Measurements from ENCODE around the gene LRFN2. TPM values are rescaled to one million over a fixed set of nuclear protein-coding genes. Genes with fewer than 3 reads are reported as not detected.

The LRFN2 gene
- total and polyA plus RNA-seq, 5 donors, result not detected

DNA sequence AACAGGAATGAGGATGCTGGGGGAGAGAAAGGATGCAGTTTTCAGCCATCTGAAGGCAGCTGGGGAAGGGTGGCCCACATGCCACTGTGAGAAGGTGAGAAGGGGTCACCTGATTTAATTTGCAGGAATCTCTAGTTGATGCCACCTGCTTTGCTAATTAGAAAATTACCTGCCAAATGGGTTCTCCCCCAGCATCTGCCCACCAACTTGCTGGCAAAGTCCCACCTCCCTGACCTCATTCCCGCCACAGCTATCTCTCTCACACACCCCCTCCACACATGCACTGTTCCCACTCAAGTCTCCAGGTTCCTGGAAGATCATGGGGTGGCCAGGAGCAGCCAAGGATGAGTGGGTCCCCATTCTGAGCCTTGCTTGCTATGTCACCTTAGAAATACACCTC is 70.7 kb downstream of the LRFN2 start:
- WGBS, result 90% methylated on average over 1 of the region's 1 CpG
- no peaks in the 10 kb centered on the region for H3K4me1 ChIP-seq (ENCODE audit: control insufficient read depth, insufficient read depth, low read length)
- ATAC-seq, result no peak
- no peak overlapping the region for H3K4me3 ChIP-seq (ENCODE audit: low read length)
- no peak for DNase-seq
- intact Hi-C loops (cut with DNase I), result loop anchor here in 1 of 4 donors (10.0 kb wide), 1 partner anchor 92 kb away; no protein-coding TSS in a partner anchor
- no peaks in the 10 kb centered on the region for H3K9me3 ChIP-seq (ENCODE audit: control insufficient read depth, low read length)
- no peaks in the 10 kb centered on the region for H3K27me3 ChIP-seq (ENCODE audit: control insufficient read depth, insufficient read depth)
- no peak overlapping the region for H3K27ac ChIP-seq (ENCODE audit: low read length)

DNA sequence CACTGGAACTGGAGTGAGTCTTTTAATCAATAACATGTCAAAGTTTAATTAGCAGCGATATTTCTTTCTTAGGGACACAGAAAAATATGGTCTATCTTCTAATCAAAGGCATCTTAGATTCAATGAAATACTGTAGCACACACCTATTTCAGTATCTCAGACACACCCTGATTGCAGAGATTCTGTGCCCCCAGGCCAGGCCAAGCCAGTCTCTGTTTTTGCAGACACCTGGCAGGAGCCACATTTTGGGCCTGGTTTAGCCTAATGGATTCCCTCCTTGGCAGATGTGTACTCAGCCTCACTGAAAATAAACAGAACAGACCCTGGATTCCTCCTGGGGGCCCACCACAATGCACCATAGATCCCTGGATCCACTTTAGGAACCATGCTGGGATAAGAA is 74.8 kb downstream of the LRFN2 start:
- no peak overlapping the region for H3K4me3 ChIP-seq (ENCODE audit: low read length)
- 88% methylated on average over 1 of the region's 1 CpG for WGBS
- no peak for ATAC-seq

DNA sequence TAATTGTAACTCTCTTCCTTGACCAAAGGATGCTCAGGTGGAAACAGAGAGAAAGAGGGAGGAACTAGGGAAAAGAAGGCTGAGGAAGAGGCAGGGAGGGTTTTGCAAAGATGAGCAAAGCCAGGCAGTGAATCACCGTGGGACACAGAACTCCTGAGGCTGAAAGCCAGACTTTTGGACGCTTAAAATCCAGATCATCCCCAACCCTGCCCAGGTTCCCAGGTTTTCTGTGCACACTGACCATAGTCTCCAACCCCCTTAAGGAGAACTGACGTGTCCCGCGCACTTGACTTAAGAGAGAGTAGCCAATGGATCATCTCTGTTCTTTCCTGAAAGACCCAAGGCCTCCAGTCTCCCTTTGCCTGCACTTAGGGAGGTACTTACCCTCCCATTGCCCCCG is 75.3 kb downstream of the LRFN2 start:
- H3K27me3 ChIP-seq (ENCODE audit: control insufficient read depth, insufficient read depth), result no peaks in the 10 kb centered on the region
- DNase-seq, result no peak
- no peaks in the 10 kb centered on the region for H3K4me1 ChIP-seq (ENCODE audit: control insufficient read depth, insufficient read depth, low read length)
- no peaks in the 10 kb centered on the region for H3K9me3 ChIP-seq (ENCODE audit: control insufficient read depth, low read length)
- 76% methylated on average over 6 of the region's 6 CpGs for WGBS
- intact Hi-C loops (cut with DNase I), result loop anchor here in 1 of 4 donors (10.0 kb wide), 1 partner anchor 87 kb away; no protein-coding TSS in a partner anchor
- ATAC-seq, result no peak
- H3K27ac ChIP-seq (ENCODE audit: low read length), result no peak overlapping the region
- H3K4me3 ChIP-seq (ENCODE audit: low read length), result no peak overlapping the region

More for the DNA sequence above, 74.8 kb downstream of the LRFN2 start:
- Histone ChIP-seq H3K9me3 (ENCODE audit: control insufficient read depth, low read length) (no peaks in the 10 kb centered on the region), H3K27ac (ENCODE audit: low read length) (no peak overlapping the region), H3K4me1 (ENCODE audit: control insufficient read depth, insufficient read depth, low read length) (no peaks in the 10 kb centered on the region), H3K27me3 (ENCODE audit: control insufficient read depth, insufficient read depth) (no peaks in the 10 kb centered on the region)
- intact Hi-C loops (cut with DNase I), result loop anchor here in 1 of 4 donors (10.0 kb wide), 1 partner anchor 88 kb away; no protein-coding TSS in a partner anchor
- DNase-seq, result no peak

DNA sequence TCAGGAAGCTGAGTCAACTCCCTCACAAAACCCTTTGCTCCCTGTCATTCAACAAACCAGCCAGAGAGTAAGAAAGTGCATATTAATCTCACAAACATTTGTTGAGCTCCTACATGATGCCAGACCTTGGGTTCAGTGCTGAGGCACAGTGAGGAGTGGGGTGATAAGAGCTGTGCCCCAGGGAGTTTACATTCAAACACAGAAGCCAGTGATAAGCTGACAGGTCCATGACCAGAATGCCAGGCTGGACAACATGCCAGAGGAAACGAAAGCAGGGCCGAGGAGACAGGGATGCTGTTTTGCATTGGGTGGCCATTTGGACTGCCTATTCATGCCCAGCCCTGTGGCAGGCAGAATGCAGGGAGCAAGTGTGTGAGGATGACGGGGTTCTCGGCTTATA is 76.7 kb downstream of the LRFN2 start:
- intact Hi-C loops (cut with DNase I), result loop anchor here in 1 of 4 donors (10.0 kb wide), 1 partner anchor 86 kb away; no protein-coding TSS in a partner anchor
- DNase-seq, result no peak

GRCh38 chr6:40509716-40510260 is 77.4 kb downstream of the LRFN2 start:
- no peak overlapping the region for H3K27ac ChIP-seq (ENCODE audit: low read length)
- no peak overlapping the region for H3K4me3 ChIP-seq (ENCODE audit: low read length)
- H3K4me1 ChIP-seq (ENCODE audit: control insufficient read depth, insufficient read depth, low read length), result no peaks in the 10 kb centered on the region
- no peaks in the 10 kb centered on the region for H3K27me3 ChIP-seq (ENCODE audit: control insufficient read depth, insufficient read depth)
- WGBS, result 85% methylated on average over 11 of the region's 11 CpGs
- ATAC-seq, result no peak
- H3K9me3 ChIP-seq (ENCODE audit: control insufficient read depth, low read length), result no peaks in the 10 kb centered on the region
- intact Hi-C loops (cut with DNase I), result loop anchor here in 1 of 4 donors (10.0 kb wide), 1 partner anchor 85 kb away; no protein-coding TSS in a partner anchor
- DNase-seq, result no peak

More for the DNA sequence above, 76.7 kb downstream of the LRFN2 start:
- H3K4me1 ChIP-seq (ENCODE audit: control insufficient read depth, insufficient read depth, low read length), result no peaks in the 10 kb centered on the region
- no peak overlapping the region for H3K27ac ChIP-seq (ENCODE audit: low read length)
- no peaks in the 10 kb centered on the region for H3K9me3 ChIP-seq (ENCODE audit: control insufficient read depth, low read length)
- 58% methylated on average over 4 of the region's 4 CpGs for WGBS
- no peaks in the 10 kb centered on the region for H3K27me3 ChIP-seq (ENCODE audit: control insufficient read depth, insufficient read depth)
- H3K4me3 ChIP-seq (ENCODE audit: low read length), result no peak overlapping the region
- ATAC-seq, result no peak

DNA sequence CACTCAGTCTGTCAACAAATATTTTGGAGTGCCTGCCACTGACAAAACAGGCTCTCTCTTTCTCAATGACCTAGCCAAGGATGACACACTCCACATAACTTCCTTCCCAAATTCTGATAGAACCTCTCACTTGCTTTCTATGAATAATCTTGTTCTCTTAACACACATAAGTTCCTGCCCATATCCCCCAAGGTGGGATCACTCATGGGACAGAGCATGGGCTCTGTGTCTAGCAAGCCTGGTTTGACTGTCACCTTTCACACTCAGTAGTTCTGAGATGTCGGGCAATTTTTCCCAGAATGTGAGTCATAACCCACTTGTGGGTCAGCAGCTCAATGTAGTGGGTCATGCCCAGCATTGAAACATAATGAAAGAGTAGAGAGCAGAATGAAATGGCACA is 78.1 kb downstream of the LRFN2 start:
- Histone ChIP-seq H3K27ac (ENCODE audit: low read length) (no peak overlapping the region), H3K27me3 (ENCODE audit: control insufficient read depth, insufficient read depth) (no peaks in the 10 kb centered on the region), H3K4me1 (ENCODE audit: control insufficient read depth, insufficient read depth, low read length) (no peaks in the 10 kb centered on the region), H3K4me3 (ENCODE audit: low read length) (no peak overlapping the region), H3K9me3 (ENCODE audit: control insufficient read depth, low read length) (no peaks in the 10 kb centered on the region)
- DNase-seq (no peak), ATAC-seq (no peak)
- intact Hi-C loops (cut with DNase I), result no loop called here
- 73% methylated on average over 1 of the region's 1 CpG for WGBS

- H3K4me3 ChIP-seq (ENCODE audit: low read length), result no peak overlapping the region
- H3K9me3 ChIP-seq (ENCODE audit: control insufficient read depth, low read length), result no peaks in the 10 kb centered on the region
- WGBS, result 78% methylated on average over 9 of the region's 9 CpGs
- DNase-seq (no peak), ATAC-seq (no peak)
- intact Hi-C loops (cut with DNase I), result no loop called here
- H3K4me1 ChIP-seq (ENCODE audit: control insufficient read depth, insufficient read depth, low read length), result no peaks in the 10 kb centered on the region
- no peaks in the 10 kb centered on the region for H3K27me3 ChIP-seq (ENCODE audit: control insufficient read depth, insufficient read depth)
- no peak overlapping the region for H3K27ac ChIP-seq (ENCODE audit: low read length)
These were observed 80.2 kb downstream of the LRFN2 start for GRCh38 chr6:40506954-40507353.

DNA sequence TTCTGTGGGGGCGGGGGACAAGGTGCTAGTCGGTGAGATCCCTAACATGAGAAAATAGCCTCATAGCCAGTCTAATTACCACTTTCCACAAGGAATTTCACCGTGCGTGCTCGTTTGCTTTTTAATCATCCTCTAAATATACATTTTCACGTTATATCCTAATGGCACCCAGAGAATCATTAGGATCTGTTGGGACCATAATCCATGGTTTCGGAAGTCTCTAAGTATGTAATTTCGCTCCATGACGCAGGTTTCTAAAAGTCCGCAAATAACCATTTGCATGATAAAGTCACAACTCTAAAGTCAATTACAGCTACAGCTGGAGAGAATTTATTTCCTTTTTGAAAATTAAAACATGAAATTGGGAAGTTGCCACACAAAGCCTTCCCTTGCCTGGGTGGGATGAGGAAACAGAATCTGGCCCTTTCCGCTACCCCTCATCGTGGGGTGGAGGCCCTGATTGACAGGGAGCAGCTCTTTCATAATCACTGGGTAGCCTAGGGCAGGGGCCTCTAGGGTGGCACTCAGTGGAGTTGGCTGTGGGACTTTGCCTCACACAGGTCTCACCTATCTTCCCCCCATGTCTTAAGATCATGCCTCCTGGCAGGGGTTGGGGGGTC is 81.9 kb downstream of the LRFN2 start:
- no peak for DNase-seq
- 86% methylated on average over 12 of the region's 12 CpGs for WGBS
- ATAC-seq, result no peak

GRCh38 chr6:40504274-40504673 is 82.9 kb downstream of the LRFN2 start:
- no peak for ATAC-seq
- no peaks in the 10 kb centered on the region for H3K4me1 ChIP-seq (ENCODE audit: control insufficient read depth, insufficient read depth, low read length)
- DNase-seq, result no peak
- no peaks in the 10 kb centered on the region for H3K9me3 ChIP-seq (ENCODE audit: control insufficient read depth, low read length)
- intact Hi-C loops (cut with DNase I), result no loop called here
- no peaks in the 10 kb centered on the region for H3K27me3 ChIP-seq (ENCODE audit: control insufficient read depth, insufficient read depth)
- 81% methylated on average over 3 of the region's 3 CpGs for WGBS
- H3K27ac ChIP-seq (ENCODE audit: low read length), result no peak overlapping the region
- no peak overlapping the region for H3K4me3 ChIP-seq (ENCODE audit: low read length)

More for the DNA sequence above, 81.9 kb downstream of the LRFN2 start:
- no peaks in the 10 kb centered on the region for H3K27me3 ChIP-seq (ENCODE audit: control insufficient read depth, insufficient read depth)
- H3K9me3 ChIP-seq (ENCODE audit: control insufficient read depth, low read length), result no peaks in the 10 kb centered on the region
- no peak overlapping the region for H3K4me3 ChIP-seq (ENCODE audit: low read length)
- H3K27ac ChIP-seq (ENCODE audit: low read length), result no peak overlapping the region
- no peaks in the 10 kb centered on the region for H3K4me1 ChIP-seq (ENCODE audit: control insufficient read depth, insufficient read depth, low read length)
- intact Hi-C loops (cut with DNase I), result no loop called here

DNA sequence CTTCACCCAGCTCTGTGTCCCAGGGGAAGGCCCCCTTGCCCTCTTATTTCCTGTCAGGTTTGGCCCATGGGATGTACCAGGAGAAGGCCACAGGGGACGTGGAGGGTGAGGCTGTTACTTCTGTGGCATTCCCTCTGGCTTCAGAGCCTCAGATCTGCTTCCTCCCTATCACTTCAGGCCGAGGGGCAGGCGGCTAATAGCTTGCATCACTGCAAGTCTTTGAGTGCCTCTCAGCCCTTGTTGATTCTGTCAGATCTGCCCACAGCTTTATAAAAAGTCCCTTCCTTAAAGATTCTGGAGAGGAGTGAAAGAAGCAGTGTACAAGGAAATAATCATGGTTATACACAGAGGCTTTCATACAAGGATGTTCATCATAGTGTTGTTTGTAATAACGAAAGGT is 86.9 kb downstream of the LRFN2 start:
- DNase-seq (no peak), ATAC-seq (no peak)
- H3K4me3 ChIP-seq (ENCODE audit: low read length), result no peak overlapping the region
- H3K4me1 ChIP-seq (ENCODE audit: control insufficient read depth, insufficient read depth, low read length), result no peaks in the 10 kb centered on the region
- 72% methylated on average over 4 of the region's 4 CpGs for WGBS
- H3K9me3 ChIP-seq (ENCODE audit: control insufficient read depth, low read length), result no peaks in the 10 kb centered on the region
- no peak overlapping the region for H3K27ac ChIP-seq (ENCODE audit: low read length)
- intact Hi-C loops (cut with DNase I), result no loop called here
- H3K27me3 ChIP-seq (ENCODE audit: control insufficient read depth, insufficient read depth), result no peaks in the 10 kb centered on the region

- Histone ChIP-seq H3K27ac (ENCODE audit: low read length) (no peak overlapping the region), H3K27me3 (ENCODE audit: control insufficient read depth, insufficient read depth) (no peaks in the 10 kb centered on the region), H3K4me1 (ENCODE audit: control insufficient read depth, insufficient read depth, low read length) (no peaks in the 10 kb centered on the region), H3K4me3 (ENCODE audit: low read length) (no peak overlapping the region), H3K9me3 (ENCODE audit: control insufficient read depth, low read length) (no peaks in the 10 kb centered on the region)
- 46% methylated on average over 8 of the region's 8 CpGs for WGBS
- ATAC-seq (no peak), DNase-seq (no peak)
- intact Hi-C loops (cut with DNase I), result no loop called here
These were observed 87.9 kb downstream of the LRFN2 start for GRCh38 chr6:40499215-40499614.
